Measurements from ENCODE around the gene CRACDL. TPM values are rescaled to one million over a fixed set of nuclear protein-coding genes. Genes with fewer than 3 reads are reported as not detected.

CRACDL gene
- total RNA-seq, 2 donors from 2014 or later: 4.1 to 20.8 TPM

DNA sequence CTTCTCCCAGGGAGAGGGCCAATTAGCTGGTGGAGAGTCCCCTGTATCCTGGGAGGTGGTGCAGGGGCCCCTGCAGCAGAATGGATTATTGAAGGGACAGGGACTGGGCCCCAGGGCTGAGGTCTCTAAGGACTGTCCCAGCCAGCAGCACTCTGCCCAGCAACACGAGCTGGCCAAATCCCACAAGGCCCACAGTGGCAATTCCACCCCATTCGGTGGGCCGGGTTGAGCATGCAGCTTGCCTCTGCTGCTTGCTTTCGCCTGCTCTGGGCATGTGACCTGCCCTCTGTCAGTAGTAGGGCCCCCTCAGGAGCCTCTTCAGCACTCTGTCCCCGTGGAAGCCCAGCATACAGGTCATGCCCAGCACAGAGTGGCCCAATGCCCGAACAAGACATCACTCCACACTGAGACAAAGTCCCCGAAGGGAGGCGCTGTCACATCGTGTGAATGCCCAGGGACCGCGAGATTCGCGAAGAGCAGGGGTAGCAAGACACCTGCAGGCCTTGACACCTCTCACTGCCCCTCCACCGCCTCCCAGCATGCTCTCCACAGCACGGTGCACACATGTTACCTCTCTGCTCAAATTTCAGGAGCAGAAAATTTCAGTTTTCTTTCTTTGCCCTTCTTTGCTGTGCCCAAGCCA, 65.4 kb downstream of the CRACDL start:
- TF ChIP-seq, protein P1, sequence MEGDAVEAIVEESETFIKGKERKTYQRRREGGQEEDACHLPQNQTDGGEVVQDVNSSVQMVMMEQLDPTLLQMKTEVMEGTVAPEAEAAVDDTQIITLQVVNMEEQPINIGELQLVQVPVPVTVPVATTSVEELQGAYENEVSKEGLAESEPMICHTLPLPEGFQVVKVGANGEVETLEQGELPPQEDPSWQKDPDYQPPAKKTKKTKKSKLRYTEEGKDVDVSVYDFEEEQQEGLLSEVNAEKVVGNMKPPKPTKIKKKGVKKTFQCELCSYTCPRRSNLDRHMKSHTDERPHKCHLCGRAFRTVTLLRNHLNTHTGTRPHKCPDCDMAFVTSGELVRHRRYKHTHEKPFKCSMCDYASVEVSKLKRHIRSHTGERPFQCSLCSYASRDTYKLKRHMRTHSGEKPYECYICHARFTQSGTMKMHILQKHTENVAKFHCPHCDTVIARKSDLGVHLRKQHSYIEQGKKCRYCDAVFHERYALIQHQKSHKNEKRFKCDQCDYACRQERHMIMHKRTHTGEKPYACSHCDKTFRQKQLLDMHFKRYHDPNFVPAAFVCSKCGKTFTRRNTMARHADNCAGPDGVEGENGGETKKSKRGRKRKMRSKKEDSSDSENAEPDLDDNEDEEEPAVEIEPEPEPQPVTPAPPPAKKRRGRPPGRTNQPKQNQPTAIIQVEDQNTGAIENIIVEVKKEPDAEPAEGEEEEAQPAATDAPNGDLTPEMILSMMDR (IDR thresholded peaks at IDR 0.05): no peak
- TF ChIP-seq POLR2A (IDR thresholded peaks at IDR 0.05) (no peak), POLR2AphosphoS5 (IDR thresholded peaks at IDR 0.05) (no peak)
- Histone ChIP-seq H3K36me3 (no peaks in the 10 kb centered on the region), H3K27ac (no peak overlapping the region), H3K4me1 (replicated peaks) (no peaks in the 10 kb centered on the region), H3K27me3 (replicated peaks; ENCODE audit: insufficient read depth) (no peaks in the 10 kb centered on the region), H3K9me3 (no peaks in the 10 kb centered on the region), H3K4me3 (no peak overlapping the region)
- intact Hi-C loops (cut with DNase I): no loop called here
- 86% methylated on average over 15 of the region's 15 CpGs for WGBS
- no peak for DNase-seq (ENCODE audit: low spot score)

DNA sequence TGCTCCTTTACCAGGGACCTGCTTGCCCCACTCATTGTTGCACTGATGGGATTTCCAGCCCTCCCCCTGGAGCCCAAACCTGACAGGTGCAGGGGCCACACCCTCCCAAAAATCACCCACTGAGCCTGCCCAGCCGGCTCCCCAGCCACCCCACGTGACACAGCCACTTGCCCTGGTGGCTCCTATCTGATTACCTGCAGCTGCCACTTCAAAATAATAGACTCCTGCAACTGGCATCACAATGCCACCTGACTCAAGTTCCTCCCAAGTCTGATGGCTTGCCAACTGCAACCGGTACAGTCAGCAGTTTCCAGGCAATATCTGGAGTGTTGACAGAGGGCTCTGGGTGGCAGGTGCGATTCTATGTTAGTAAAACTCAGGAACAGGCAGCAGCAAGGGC, 66.2 kb downstream of the CRACDL start:
- TF ChIP-seq POLR2A (IDR thresholded peaks at IDR 0.05): no peak
- peak; percentile 74 for TF ChIP-seq POLR2AphosphoS5 (IDR thresholded peaks at IDR 0.05)
- no peaks in the 10 kb centered on the region for H3K4me1 ChIP-seq (replicated peaks)
- DNase-seq (ENCODE audit: low spot score): peak; percentile 64
- H3K4me3 ChIP-seq: no peak overlapping the region
- intact Hi-C loops (cut with DNase I): no loop called here
- H3K36me3 ChIP-seq: no peaks in the 10 kb centered on the region
- peak overlapping the region in 1 of 2 donors; percentile 11 for H3K27ac ChIP-seq
- 26% methylated on average over 4 of the region's 4 CpGs for WGBS
- H3K9me3 ChIP-seq: no peaks in the 10 kb centered on the region
- no peaks in the 10 kb centered on the region for H3K27me3 ChIP-seq (replicated peaks; ENCODE audit: insufficient read depth)

DNA sequence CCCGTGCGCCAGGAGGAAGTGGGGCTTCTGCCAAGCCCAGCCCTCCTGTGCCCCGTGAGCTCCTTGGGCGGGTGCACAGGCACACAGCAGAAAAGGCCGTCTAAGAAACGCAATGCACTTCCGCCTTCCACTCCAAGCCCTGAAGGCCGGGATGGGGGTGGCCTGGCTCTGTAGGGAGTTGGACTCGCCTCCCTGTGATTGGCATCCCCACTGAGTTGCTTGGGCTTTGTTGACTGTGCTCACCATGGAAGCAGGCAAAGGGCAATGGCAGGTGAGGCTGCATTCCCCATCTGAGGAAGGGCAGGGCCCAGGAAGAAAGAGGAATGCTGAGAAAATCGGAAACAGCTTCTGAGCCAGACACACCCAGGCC, 66.8 kb downstream of the CRACDL start:
- Histone ChIP-seq H3K27ac (peak overlapping the region in 1 of 2 donors; percentile 11), H3K4me3 (no peak overlapping the region), H3K27me3 (replicated peaks; ENCODE audit: insufficient read depth) (no peaks in the 10 kb centered on the region), H3K36me3 (no peaks in the 10 kb centered on the region), H3K4me1 (replicated peaks) (no peaks in the 10 kb centered on the region), H3K9me3 (no peaks in the 10 kb centered on the region)
- TF ChIP-seq POLR2AphosphoS5 (IDR thresholded peaks at IDR 0.05): no peak
- TF ChIP-seq, protein P1 (IDR thresholded peaks at IDR 0.05): no peak
- intact Hi-C loops (cut with DNase I): no loop called here
- WGBS: 60% methylated on average over 10 of the region's 10 CpGs
- no peak for DNase-seq (ENCODE audit: low spot score)

DNA sequence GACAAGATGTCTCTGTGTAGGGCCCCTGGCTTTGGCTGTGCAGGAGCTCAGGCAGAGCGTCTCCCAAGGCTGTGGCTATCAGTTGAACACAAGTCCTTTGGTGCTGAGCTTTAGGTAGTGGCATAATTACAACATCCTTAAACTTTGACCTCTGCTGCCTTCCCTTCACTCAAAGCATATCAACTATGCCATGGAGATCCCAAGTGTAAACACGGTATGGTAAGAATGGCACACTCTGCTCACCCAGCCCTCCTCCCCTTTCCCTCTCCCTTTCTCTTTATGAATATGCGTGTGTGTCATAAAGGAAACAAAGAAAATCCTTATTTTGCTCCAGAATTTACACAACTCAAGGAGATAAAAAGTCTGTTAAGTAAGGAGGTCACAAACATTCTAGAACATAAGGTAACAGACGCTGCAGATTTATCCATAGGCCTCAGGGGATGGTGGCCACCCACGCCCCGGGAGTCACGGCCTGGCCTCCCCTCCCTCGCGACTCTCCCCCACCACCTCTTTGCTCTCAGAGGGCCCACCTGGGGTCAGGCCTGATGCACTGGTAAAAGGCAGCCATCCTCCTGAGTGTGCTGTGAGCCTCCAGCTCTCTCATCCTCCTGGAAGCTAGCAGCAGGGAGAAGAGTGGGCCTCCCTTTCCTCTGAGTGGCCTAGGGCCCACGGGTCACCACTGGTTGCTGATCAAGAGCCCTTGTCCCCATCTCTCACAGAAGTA, 67.3 kb downstream of the CRACDL start:
- WGBS: 77% methylated on average over 10 of the region's 10 CpGs
- Histone ChIP-seq H3K4me1 (replicated peaks) (no peaks in the 10 kb centered on the region), H3K36me3 (no peaks in the 10 kb centered on the region), H3K9me3 (no peaks in the 10 kb centered on the region), H3K27ac (no peak overlapping the region), H3K27me3 (replicated peaks; ENCODE audit: insufficient read depth) (no peaks in the 10 kb centered on the region), H3K4me3 (no peak overlapping the region)
- TF ChIP-seq, protein P1 (IDR thresholded peaks at IDR 0.05): no peak
- DNase-seq (ENCODE audit: low spot score): no peak
- intact Hi-C loops (cut with DNase I): no loop called here

DNA sequence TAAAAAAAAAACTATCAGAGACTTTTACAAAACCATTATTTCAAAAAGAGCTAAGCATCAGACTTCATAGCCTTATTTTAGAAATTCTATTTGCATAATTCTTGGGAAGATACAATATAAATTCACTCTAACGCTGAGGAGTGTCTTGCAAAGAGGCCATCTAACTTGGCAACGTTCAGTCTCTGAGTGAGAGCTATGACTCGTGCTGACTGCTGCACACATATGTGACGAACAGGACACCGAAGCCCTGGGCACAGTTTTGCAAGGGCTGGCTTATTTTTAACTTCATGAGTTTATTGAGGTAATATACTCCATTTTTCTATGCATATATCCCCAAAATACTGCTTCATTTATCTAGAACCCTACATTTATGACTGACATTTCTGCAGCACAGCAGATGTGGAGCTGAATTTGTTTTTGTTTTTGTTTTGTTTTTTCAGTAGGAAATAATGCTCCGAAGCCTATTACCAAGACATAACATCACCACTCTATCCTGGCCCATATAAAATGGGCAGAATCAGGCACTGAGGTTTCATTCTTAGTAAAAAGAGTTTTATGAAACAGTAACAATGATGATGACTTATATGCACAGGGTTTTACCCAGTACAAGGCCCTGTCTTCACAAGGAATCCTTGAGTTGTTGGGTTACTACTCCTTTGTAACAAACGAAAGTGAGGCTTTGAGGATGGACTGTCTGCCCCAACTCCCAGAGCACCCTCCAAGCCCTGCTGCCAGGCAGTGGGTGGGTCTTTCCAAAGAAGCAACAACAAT, 68.3 kb downstream of the CRACDL start:
- Histone ChIP-seq H3K27ac (no peak overlapping the region), H3K4me3 (no peak overlapping the region), H3K9me3 (no peaks in the 10 kb centered on the region), H3K27me3 (replicated peaks; ENCODE audit: insufficient read depth) (no peaks in the 10 kb centered on the region), H3K4me1 (replicated peaks) (no peaks in the 10 kb centered on the region), H3K36me3 (no peaks in the 10 kb centered on the region)
- 87% methylated on average over 7 of the region's 7 CpGs for WGBS
- no peak for TF ChIP-seq POLR2AphosphoS5 (IDR thresholded peaks at IDR 0.05)
- TF ChIP-seq, protein P1 (IDR thresholded peaks at IDR 0.05): no peak
- TF ChIP-seq POLR2A (IDR thresholded peaks at IDR 0.05): no peak
- DNase-seq (ENCODE audit: low spot score): no peak
- intact Hi-C loops (cut with DNase I): no loop called here

Data from prostate gland (tissue), 2 donors.